GM21576 (cell line): ENCODE measurements around the gene KRT80.

ENCODE experiments used
- ATAC-seq: cut with Tn5 transposase; IDR thresholded peaks from one replicate; pipeline ENCODE4 v1.9.1; 2021; ENCODE audit warnings: mild to moderate bottlenecking, moderate library complexity; ENCODE audit not compliant: unreplicated experiment

KRT80 gene

DNA sequence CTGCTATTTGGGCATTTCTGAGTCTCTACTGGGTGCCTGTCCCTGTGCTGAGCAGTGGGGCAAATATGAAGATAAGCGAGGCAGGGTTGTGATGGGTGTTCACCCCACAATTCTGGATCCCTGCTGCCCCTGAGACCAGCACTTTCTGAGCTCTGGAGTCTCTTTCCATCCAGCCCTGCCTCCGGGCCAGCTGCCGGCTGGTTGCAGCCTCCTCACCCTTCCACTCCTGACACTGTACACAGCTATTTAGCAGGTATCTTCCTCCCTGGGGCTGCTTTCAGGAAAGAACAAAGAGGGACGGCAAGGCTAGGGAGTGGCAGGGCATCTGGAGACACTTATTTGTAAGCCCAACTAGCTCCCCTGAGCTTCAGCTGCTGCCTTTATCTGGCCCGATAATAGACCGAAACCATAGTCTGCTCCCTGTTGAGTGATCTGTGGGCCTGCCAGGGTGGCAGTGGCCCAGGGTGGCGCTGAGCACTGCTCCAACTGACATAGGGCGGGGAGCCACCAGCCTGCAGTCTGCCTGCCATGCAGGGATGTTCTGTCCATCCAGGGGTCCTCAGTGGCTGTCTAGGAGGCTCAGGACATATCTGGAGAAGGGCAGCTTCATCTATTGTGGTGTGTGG, 7.6 kb upstream of the KRT80 start:
- ATAC-seq = no peak

DNA sequence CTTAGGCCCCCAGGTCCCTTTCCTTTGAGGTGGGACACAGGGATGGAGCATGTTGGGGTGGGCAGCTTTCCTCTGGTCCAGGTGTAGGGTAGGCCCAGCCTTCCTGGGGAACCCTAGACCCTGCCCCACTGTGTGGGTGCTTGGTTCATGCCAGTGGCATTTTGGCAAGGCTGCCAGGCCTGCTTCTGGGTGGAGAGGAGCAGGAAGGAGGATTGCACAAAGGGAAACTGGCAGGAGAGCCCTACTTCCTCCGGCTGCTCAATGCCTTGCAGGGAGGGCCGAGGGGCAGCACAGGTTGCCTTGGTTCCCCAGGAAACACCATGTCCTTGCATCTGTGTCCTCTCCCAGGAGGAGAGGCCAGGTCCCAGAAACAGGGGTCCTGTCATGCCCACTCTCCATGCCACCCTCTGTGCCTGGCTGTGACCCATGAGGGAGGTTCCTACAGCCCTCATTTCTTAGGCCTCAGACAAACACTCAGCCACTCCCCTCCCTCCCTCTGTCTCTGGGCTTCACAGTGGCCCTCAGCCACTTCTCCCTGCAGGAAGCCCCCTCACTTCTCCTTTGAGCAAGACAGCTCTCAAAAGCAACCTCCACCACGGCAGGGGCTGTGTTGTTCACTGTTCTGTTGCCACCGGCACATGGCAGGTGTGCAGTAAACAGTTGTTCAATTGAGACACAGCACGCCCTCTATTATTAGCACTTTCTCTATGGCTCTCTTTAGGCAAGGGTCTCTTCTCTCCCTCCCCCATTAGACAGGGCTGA, 6.8 kb upstream of the KRT80 start:
- no peak for ATAC-seq

DNA sequence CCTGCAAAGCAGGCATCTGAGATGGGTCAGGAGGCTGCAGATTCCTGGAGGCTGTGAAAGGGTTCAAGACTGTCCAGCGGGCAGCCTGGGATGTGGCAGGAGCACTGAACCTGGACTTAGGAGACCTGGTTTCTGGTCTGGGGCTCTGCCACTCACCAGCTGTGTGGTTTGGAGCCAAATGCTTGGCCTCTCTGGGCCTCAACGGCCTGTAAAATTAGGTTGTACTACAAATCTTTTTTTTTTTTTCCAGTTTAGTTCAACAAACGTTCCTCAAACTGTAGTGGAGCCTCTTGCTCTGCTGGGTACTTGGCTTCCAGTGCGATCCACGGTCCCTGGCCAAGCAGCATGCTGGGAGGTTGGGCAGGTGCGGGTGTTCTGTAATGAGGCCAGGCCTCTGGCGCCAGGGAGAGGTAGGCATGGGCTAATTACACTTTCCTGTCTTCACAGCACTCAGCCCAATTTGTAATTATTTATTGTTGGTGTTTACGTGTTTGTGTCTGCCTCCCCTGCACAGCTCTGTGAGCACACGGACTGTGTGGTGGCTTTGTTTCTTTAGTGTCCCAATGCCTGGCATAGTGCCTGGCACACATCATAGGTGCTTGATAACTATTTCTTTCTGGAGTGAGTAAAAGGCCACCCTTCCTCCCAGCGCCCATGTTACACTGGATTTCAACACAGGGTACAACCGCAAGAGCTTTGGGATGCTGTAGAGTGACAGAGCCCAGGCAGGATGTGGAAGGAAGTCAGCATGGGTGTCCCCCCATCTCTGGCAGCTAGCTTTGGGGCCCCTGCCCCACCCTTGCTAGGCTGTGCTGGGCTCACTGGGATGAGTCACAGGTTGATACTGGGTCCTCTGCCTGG, 5.8 kb upstream of the KRT80 start:
- ATAC-seq = no peak

DNA sequence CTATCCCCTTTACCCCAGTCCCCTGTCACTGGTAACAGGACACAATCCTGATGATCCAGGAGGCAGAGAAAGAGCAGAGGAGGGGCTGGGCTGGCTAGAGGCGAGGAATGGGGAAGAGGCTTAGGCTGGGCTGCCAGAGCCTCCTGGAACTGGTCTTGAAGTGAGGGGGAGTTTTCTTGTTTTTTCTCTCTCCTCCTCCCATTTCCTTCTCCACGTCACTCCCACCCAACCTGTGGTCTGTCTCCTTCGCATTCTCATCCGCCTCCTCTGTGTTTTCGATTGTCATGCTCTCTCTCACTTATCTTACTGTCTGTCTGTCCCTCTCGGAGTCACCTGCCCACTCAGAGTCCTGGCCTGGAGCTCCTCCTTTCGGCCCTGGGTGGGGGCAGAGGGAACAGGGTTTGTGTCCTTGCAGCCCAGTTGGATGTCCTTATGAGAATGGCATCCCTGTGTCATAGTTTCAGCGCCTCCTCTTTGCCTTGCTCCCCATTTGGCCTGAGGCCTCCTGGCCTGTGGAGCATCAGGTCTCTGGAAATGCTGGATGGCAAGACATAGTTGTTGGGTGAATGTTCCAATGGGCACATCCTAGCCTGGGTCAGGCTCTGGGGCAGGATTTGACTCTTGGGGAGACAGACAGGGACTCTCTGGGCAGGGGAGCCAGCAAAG, 3.4 kb upstream of the KRT80 start:
- no peak for ATAC-seq

DNA sequence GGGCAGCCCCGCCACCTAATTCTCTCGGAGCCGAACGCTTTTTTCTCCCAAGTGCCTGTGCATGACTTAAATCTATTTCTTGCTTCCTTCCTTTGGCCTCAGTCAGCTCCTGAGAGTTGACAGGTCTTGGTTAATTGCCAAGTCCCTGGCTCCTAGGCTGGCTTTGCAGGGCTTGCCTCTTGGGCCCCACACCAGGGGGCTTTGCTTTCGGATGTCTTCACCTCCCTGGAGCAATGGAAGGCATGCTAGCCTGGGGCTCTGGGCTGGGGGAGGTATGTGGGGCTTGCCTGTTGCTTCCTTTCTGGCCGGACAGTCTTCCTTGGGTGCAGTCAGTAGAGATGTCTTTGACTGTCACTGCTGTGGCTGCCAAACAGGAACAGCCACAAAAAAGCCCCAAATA, 2.2 kb upstream of the KRT80 start:
- no peak for ATAC-seq

DNA sequence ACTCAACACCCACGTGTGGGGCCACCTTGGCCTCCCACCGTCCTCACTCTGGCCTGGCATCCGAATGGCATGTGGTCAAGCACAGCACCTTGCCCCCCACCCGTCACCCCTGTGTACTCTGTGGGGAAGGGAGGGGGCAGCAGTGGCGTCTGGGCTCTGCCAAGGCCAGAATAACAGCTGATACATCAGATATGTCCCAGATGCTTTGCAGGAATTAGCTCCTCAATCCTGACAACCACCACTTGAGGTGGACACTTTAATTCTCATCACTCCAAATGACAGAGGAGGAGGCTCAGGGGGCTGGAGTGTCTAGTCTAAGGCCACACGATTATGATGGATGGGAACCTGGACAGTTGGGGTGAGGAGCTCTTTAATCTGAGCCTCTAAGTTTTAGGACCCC, 1.7 kb upstream of the KRT80 start:
- no peak for ATAC-seq

DNA sequence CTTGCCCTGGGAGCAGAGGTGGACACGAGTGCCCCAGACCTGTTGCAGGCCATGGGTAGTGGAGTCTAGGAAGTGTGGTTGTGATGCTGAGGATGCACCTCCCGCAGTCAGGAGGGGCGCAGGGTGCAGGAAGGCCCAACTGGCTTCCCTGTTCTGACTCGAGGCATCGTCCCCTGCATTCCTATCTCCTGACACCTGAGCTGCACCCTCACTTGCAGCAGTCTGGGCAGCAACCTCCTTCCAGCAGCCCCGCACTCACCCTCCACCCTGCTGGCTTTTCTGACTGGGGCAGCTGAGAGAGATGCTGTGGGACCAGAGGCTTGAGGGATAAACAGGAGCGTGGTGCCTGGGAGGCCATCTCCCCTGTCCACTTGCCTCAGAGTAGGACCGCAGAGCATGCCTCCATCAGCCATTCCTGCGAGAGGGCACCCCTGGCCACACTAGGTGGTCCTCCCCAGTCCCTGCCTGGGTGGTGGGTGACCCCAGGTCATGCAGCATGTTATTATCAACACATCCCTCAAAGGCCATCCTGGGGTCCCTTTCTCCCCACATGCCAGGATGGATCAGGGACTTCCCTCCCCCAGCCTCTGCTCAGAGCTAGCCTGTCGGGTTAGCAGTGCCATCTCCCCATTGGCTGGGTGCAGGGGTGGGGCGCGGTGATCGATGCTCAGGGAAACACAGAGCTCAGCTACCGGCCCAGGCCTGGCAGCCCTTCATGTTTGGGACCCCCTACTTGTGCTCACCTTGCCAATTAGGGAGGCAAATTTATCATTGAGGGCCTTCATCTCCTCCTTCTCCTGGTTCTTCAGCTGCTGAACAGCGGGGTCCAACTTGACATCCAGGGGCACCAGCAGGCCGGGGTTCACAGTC, 719 bp downstream of the KRT80 start:
- ATAC-seq = no peak

DNA sequence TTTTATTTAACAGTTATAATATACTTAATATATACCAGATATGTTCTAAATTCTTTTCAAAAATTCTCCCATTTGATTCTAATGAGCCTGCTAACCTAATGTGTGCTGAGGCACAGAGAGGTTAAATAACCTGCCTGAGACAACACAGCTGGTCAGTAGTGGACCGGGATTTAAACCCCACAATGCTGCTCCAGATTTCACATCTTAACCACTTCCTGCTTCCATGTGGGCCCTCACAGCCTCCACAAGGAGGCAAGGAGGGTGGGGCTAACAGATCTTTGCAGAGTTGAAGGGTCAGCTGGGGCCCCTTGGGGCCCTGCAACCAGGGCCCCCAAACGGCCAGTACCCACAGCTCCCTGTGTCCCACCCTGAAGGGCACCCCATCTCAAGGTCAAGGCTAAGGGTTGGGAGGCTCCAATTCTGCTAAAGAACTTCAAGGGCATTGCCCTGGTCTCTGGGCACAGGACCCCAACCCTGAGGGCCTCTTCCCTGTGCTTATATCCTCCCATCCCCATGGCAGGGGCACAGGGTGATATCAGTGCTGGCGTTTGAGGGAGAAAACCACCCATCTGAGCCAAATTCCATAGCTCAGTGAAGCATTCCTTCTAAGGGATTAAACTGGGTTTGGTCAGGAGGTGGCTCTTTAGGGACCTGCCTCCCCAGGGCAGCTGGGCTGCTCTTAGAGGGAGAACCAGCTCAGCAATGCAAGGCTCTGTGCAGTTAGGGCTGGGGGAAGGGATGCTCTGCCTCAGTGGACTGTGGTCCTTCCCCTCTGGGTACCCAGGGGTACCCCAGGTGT, 2.2 kb downstream of the KRT80 start:
- no peak for ATAC-seq

DNA sequence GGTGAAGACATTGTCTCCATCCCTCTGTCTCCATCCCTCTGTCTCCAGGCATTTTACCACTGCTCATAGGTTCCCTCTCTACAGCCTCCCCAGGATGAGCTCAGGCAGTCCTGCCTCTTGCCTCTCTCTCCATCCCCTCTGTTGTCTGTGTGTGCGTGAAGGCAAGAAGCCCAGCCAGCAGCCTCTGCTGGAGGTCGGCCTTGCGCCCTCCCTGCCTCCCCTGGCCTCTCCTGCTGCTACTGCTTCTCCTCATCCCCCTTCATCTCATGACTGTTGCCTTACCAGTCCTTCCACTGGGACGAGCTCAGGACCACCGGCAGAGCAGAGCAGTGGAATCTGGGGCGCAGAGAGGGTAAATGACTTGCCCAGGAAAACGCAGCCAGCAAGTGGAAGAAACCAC, 3.2 kb downstream of the KRT80 start:
- ATAC-seq = no peak

DNA sequence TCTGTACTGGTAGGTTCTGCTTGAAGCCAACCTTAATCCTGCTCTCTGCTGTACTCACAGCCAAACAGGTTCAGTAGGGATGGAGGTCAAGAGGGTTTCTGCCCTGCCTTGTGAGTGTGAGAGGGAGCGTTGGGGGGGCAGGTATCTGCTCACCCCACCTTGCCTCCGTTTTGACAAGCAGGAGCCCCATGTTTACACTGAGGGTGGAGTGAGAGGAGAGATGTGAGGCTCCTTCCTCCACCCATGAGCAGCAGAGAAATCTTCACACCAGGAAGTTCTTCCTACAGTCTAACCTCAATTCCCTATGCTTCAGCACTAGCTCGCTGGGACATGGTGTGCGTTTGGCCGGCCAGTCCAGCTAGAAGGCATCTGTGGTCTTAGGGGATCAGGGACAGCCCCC, 4.2 kb downstream of the KRT80 start:
- no peak for ATAC-seq

DNA sequence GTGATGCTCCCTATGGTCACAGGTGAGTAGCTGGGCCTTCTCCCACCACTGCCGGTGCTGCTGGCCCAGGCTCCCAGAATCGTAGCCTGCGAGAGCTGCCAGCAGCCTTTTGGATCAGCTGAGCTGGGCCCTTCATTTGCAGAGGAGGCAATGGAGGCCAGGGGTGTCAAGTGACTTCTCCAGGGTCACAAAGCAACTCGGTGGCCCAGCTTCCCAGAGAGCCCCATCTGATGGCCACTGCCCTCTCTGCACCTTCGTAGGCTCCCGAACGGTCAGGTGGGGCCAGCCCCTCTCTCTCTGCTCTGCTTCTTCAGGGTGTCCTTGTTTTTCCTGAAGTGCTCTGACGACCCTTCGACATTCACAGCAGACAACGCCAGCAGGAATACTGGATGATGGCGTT, 4.6 kb downstream of the KRT80 start:
- ATAC-seq = no peak

DNA sequence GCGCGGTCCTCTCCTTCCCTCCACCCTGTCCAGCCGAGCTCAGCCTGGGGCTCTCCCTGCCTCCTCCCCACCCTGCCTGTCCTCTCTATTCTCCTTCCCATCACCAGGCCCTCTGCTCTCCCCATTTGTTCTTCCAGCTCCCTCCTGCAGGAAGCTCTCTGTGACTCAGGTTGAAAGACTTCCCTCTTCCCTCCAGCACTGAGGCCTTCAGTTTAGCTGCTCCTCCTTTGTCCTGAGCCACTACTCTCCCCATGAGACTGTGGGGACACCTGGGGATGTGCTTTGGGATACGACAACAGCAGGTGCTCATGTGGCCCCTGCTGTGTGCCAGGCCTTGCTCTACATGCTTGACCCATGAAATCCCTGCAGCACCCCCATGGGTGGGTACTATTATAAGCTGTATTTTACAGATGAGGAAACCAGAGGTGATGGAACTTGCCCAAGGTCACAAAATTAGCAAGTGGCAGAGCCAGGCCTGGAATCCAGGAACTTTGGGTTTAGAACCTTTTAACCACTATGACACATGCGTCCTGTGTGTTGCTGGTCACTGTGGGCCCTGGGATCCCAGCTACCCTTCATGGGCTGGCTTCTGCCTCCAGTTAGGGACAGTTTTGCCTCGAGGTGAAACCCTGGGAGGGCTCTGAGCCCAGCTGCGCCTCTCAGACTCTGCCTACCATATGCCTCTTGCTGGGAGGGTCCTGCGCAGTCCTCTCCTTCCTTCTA, 5.5 kb downstream of the KRT80 start:
- no peak for ATAC-seq

DNA sequence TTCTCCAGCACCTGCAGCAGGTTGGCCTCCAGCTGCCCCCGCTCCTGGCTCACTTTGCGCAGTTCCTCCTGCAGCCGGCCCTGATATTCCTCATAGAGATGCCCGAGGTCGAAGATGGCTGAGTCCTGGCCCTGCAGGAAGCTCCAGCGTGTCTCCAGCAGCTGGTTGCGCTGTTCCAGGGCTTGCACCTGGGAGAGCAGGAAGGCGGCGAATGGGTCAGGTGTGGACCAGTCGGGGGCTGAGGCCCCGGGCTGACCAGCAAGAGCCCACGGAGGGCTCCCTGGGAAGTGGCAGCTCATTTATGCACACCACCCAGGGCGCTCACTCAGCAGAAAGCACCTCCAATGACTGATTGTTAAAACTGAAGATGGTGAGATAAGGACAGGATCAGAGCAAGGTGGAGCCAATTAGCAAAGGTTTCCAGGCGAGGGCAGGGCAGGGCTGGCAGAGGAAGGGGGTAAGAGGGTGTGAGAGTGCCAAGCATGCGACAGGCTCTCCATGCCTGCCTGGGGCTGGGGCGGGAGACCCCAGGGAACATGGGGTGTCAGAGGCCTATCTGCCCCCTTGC, 6.3 kb downstream of the KRT80 start:
- no peak for ATAC-seq

DNA sequence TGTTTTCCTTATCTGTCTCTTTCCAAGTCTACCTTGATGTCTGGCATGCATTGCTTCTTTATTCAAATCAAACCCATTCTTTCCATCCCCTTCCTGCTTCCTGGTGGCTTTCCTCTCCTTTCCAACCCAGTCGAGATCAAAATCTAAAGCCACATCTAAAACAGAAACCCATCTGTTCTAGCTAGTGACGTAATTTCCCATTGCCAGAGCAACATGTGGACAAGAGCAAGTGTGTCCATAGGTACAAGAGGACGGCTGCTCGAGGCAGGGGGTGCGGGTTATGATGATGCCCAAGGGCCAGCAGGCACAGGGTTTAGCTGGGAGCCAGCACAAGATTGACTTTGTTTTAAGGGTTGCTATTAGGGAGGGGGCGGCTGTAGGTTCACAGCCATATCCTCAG, 7.0 kb downstream of the KRT80 start:
- ATAC-seq = no peak

DNA sequence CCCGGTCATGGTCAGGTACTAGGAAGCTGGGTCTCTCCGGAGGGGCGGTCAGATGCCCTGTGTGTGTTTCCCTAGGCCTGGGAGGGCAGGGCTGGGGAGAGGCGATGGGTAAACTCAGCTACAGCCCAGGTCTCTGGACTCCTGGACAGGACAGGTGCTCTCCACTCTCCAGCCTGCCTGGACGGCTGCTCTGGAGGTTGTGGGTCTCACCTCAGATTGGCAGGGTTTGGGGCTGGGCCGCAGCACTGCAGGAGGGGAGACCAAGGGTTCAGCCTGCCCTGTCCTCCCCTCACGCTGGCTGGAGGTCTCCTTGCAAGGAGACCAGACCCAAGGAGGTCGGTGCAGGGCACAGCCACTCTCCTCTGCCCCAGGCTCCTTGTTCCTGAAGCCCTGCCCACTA, 7.8 kb downstream of the KRT80 start:
- no peak for ATAC-seq

DNA sequence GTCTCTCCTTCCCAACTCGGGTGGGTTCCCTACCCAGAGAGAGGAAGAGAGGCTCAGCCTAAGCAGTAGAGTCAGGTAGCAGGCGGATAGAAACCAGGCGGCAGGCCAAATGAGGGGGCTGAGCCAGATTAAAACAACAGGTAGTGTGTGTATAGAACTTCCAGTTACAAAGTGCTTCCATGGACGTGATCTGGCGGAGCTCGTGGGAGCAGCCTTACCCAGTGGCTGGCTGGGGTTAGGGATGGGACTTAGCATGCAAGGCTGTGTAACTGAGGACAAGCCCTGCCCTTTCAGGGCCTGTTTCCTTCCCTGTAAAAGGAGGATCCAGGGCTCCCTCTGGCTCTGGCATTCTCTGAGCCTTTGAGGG, 8.3 kb downstream of the KRT80 start:
- ATAC-seq = no peak

DNA sequence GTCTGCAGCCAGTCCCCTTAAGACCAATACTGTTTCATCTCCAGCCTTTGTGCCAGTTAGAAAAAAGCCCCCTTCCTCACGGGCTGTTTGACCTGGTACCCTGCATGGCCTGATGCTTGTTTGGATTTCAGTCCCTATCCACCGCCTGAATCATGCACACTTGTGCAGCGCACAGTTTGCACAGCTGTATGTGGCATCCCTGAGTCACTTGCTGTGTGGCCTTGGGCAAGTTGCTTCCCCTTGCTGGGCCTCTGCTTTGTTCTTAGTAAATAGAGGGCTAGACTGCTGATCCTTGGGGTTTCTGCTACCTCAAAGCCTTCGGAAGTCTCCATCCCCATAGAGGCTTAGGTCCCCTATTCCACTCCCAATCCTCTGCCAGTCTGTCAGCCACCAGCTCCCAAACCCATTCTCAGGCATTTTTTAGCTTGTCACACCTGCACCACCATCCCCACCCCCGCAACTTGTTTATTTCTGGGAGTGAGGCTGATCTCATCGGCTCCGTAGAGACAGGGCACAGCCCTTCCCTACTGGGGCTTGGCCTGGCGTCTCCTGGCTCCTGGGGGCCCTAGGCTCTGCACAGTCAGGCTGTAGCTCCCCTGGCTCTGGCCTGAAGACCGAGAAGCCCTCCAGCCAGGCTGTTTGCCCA, 8.8 kb downstream of the KRT80 start:
- no peak for ATAC-seq

DNA sequence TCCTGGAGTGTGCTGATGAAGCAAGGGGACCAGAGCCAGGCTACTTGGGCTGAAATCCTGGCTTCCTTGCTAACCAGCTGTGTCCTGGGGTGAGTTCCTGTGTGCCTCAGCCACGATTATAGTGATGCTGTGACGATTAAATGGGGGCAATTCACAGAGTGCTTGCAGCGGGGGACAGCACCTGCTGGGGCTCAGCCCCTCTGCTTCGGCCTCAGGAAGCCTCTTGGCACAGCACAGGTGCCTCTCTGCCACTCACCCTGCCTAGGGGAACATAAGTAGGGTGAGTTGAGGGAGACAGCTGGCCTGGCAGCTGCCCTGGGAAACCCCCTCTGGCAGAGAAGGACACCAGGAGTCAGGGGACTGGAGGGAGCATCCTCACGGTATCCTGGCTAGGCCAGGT, 9.4 kb downstream of the KRT80 start:
- no peak for ATAC-seq
